Measurements from ENCODE around the gene UNK. TPM values are rescaled to one million over a fixed set of nuclear protein-coding genes. Genes with fewer than 3 reads are reported as not detected.

Gene UNK
- total RNA-seq, 2 donors from 2014 or later = 18.4 to 59.7 TPM

DNA sequence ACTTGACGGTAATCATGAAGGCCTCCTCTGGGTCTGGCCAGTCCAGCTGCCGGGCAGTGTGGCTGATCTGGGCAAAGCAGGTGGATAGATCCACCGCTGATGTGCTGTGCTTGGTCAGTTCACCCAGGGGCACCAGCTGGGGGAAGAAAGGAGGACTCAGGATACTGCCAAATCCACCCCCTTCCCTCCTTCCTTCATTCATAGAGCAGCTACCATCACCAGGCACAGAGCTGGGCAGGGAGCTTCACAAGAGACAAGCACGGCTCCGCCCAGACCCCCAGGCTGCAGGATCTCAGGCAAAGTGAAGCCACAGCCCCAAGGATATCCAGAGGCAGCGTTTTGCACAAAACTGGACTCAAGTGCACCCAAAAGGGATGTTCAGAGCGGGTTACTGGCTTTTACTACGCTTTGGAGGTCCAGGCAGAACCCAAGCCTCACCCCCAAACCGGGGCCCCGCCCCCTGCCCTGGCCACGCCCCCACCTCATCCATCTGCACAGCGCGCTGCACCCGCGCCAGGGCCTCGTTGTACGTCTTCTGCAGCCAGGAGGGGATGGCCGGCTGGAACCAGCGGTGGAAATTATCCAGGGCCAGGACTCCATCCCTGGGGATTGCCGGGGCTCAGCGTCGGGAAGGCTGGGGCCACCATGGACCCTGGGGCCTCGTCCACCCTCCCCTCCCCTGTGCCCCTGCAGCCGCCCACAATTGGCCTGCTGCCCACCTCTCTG lies 50.5 kb downstream of the UNK start:
- H3K4me3 ChIP-seq = no peak overlapping the region

DNA sequence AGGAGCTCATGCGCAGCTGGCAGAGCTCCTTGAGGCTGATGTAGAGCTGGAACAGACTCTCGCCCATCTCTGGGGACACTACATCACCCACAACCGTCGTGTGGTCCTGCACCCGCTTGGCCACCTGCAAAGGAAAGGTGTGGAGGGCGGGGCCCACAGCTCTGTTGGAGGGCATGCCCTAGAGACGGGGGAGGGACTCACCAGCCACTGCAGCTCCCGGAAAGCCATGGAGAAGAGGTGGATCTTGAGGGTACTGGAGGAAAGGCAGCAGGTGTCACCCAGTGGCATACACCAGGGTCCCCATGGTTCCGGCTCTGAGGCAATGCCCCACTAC lies 51.0 kb downstream of the UNK start:
- no peak overlapping the region for H3K27ac ChIP-seq
- H3K36me3 ChIP-seq (replicated peaks in 1 of 2; ENCODE audit: insufficient read depth in 1 of 2, low read depth in 2 of 2) = no peaks in the 10 kb centered on the region
- 91% methylated on average over 8 of the region's 9 CpGs; no CpG with 5 or more reads in 1 of the 2 donors for WGBS, 2 donors
- no peaks in the 10 kb centered on the region for H3K9me3 ChIP-seq
- no peak for ATAC-seq
- no peak for TF ChIP-seq POLR2A (IDR thresholded peaks at IDR 0.05)
- TF ChIP-seq, protein P1, sequence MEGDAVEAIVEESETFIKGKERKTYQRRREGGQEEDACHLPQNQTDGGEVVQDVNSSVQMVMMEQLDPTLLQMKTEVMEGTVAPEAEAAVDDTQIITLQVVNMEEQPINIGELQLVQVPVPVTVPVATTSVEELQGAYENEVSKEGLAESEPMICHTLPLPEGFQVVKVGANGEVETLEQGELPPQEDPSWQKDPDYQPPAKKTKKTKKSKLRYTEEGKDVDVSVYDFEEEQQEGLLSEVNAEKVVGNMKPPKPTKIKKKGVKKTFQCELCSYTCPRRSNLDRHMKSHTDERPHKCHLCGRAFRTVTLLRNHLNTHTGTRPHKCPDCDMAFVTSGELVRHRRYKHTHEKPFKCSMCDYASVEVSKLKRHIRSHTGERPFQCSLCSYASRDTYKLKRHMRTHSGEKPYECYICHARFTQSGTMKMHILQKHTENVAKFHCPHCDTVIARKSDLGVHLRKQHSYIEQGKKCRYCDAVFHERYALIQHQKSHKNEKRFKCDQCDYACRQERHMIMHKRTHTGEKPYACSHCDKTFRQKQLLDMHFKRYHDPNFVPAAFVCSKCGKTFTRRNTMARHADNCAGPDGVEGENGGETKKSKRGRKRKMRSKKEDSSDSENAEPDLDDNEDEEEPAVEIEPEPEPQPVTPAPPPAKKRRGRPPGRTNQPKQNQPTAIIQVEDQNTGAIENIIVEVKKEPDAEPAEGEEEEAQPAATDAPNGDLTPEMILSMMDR (IDR thresholded peaks at IDR 0.05) = no peak
- no peaks in the 10 kb centered on the region for H3K27me3 ChIP-seq
- no peak for DNase-seq
- intact Hi-C loops (cut with DNase I) = no loop called here
- no peaks in the 10 kb centered on the region for H3K4me1 ChIP-seq
- no peak overlapping the region for H3K4me3 ChIP-seq

More for the DNA sequence above, 50.5 kb downstream of the UNK start:
- intact Hi-C loops (cut with DNase I) = no loop called here
- ATAC-seq (no peak), DNase-seq (peak in 1 of 4 donors; percentile 5)
- TF ChIP-seq, protein P1 (IDR thresholded peaks at IDR 0.05) = no peak
- no peak for TF ChIP-seq POLR2A (IDR thresholded peaks at IDR 0.05)
- Histone ChIP-seq H3K27ac (no peak overlapping the region), H3K9me3 (no peaks in the 10 kb centered on the region), H3K4me1 (no peaks in the 10 kb centered on the region), H3K36me3 (replicated peaks in 1 of 2; ENCODE audit: insufficient read depth in 1 of 2, low read depth in 2 of 2) (no peaks in the 10 kb centered on the region), H3K27me3 (no peaks in the 10 kb centered on the region)
- whole genome bisulfite sequencing, 2 donors = 71 to 87% methylated on average over 3 to 19 of the region's 24 CpGs

DNA sequence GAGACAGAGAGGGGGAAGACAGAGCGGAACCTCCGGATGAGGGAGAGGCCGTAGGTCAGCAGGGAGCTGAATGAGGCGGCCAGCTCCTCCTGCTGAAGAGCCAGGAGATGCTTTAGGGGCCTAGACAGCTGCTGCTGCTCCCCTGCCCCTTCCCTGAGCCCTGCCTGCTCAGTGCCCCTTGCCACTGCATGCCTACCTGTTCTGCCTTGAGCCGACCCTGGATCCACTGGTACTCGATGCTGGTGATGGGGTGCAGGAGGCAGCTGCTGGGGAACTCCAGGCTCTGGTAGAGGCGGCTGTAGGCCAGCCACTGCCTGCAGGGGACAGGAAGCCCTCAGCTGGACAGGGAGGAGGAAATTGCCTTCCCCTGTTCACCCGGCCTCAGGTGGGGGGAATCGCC lies 52.0 kb downstream of the UNK start:
- H3K27ac ChIP-seq = no peak overlapping the region
- intact Hi-C loops (cut with DNase I) = no loop called here
- ATAC-seq (no peak), DNase-seq (no peak)
- 82 to 85% methylated on average over 7 to 9 of the region's 9 CpGs for WGBS, 2 donors
- no peaks in the 10 kb centered on the region for H3K4me1 ChIP-seq
- no peaks in the 10 kb centered on the region for H3K36me3 ChIP-seq (replicated peaks in 1 of 2; ENCODE audit: insufficient read depth in 1 of 2, low read depth in 2 of 2)
- H3K9me3 ChIP-seq = no peaks in the 10 kb centered on the region
- H3K27me3 ChIP-seq = no peaks in the 10 kb centered on the region
- TF ChIP-seq, protein P1 (IDR thresholded peaks at IDR 0.05) = no peak
- no peak for TF ChIP-seq POLR2A (IDR thresholded peaks at IDR 0.05)
- no peak overlapping the region for H3K4me3 ChIP-seq

DNA sequence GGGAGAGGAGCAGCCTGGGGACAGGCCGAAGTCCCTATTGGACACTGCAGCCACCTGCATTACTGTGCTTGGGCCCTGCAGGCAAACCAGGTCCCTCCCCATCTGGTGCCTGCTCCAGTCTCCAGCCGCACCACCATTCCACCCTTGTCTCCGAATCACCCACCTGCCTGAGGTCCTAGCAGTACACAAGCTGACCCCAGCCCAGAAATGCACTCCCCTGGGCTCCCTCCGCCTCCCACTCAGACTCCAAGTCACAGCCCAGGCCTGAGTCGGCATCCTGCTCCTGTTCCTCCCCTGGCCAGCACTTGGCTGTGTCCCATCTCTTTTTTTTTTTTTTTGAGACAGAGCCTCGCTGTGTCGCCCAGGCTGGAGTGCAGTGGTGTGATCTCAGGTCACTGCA lies 53.3 kb downstream of the UNK start:
- H3K4me3 ChIP-seq = no peak overlapping the region
- no peak overlapping the region for H3K27ac ChIP-seq
- TF ChIP-seq POLR2A (IDR thresholded peaks at IDR 0.05) = no peak
- TF ChIP-seq, protein P1 (IDR thresholded peaks at IDR 0.05) = no peak
- no peaks in the 10 kb centered on the region for H3K9me3 ChIP-seq
- H3K27me3 ChIP-seq = no peaks in the 10 kb centered on the region
- no peaks in the 10 kb centered on the region for H3K4me1 ChIP-seq
- WGBS, 2 donors = 87% methylated on average over 7 of the region's 7 CpGs
- no peak for ATAC-seq
- no peaks in the 10 kb centered on the region for H3K36me3 ChIP-seq (replicated peaks in 1 of 2; ENCODE audit: insufficient read depth in 1 of 2, low read depth in 2 of 2)
- no peak for DNase-seq
- intact Hi-C loops (cut with DNase I) = no loop called here

DNA sequence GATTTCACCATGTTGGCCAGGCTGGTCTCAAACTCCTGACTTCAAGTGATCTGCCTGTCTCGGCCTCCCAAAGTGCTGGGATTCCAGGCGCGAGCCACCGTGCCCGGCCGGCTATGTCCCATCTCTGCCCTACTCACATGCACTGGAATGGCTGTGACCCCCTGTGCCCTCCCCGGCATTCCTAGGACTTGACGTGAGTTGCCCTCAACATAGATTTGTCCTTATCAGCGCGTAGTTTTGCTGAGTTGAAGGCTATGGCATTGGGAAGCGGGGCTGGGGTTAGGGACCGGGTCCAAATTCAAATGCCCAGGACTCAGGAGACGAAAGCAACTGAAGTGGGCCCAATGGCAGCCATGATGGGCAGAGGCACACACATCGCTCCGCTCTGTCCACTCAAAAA lies 53.8 kb downstream of the UNK start:
- Histone ChIP-seq H3K27ac (no peak overlapping the region), H3K27me3 (no peaks in the 10 kb centered on the region), H3K36me3 (replicated peaks in 1 of 2; ENCODE audit: insufficient read depth in 1 of 2, low read depth in 2 of 2) (no peaks in the 10 kb centered on the region), H3K4me1 (no peaks in the 10 kb centered on the region), H3K4me3 (no peak overlapping the region), H3K9me3 (no peaks in the 10 kb centered on the region)
- no peak for ATAC-seq
- DNase-seq = no peak
- intact Hi-C loops (cut with DNase I) = no loop called here
- no peak for TF ChIP-seq POLR2A (IDR thresholded peaks at IDR 0.05)
- TF ChIP-seq, protein P1 (IDR thresholded peaks at IDR 0.05) = no peak
- WGBS, 2 donors = 88 to 91% methylated on average over 15 of the region's 15 CpGs
